Fibroblast of skin of left biceps (primary cell): ENCODE data around the gene DGKI.
A peak's percentile ranks its signal among the peaks of the same experiment; 100 is the strongest.

Experiments used
- DNase-seq, 2 experiments: peaks; one replicate each; pipeline ENCODE4 v3.0.0-alpha.2; 2013; ENCODE audit warnings: low read depth in 2 of 2

Gene DGKI

GRCh38 chr7:137593115-137593711, 253.6 kb downstream of the DGKI start:
- DNase-seq: no peak

- DNase-seq: peak; percentile 45 to 48
These were observed 254.4 kb downstream of the DGKI start for GRCh38 chr7:137592232-137592896.

DNA sequence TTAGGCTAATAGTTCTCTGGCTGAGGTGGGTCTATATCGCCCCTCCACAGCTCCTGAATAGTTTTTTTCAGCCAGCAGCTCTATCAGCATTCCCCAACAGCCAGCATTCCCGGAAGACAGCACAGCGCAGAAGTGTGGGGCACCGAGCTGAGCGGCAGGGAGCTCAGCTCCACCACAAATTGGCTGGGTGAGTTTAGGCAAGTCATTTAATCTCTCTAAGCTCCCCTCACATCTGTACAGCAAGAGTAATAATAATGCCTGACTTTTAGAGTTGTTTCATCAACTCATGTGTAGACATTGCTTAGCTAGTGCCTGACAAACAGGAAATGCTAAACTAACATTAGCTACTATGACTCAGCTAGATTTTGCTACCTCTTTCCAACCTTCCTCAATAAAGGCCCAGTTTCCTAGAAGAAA, 255.3 kb downstream of the DGKI start:
- DNase-seq: no peak

DNA sequence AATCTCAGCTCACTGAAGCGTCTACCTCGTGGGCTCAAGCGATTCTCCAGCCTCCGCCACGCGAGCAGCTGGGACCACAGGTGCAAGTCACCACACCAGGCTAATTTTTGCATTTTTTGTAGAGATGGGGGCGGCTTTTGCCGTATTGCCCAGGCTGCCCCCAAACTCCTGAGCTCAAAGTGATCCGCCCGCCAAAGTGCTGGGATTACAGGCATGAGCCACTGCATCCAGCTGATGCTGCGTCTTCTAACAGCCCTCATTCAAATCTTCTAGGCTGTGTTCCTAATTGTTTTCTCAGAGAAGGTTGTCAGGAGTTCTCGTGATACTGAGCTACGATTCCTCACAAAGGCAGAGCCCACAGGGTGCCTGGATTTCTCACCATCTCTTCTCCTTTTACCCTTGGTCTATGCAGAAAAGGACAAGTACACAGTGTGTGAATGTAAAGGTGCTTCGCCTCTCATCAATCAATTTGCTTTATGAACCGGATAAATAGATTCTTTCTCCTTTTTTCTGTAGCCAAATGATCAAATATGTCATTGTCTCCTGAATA, 255.9 kb downstream of the DGKI start:
- no peak for DNase-seq

DNA sequence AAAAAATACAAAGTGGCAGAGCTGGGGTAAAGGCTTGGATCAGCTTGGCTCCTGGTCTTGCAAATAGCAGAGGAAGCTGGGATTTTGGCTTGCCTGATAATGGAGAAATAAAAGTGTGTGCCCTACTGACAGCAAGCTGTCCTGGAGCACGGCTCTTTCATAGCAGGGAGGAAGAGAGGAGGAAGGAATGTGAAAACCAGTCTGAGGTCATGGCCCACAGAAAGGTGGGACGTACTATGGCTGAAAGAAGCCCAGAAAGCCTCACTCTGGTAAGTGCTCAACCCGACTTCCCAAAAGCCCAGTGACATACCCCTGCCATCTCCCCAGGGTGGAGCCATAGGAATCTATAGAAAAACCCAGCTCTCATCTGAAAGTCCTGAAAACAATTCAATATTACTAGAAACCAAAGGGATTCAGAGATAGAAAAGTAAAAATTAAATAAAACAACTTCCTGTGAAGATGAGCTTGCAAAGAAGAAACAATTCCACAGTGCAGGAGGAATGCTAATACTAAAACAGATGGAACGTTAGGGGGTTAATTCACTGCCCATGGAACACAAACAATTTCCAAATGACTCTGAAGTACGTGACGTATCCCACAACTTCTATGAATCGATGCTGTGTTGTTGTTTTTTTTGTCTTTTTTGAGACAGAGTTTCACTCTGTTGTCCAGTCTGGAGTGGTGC, 256.6 kb downstream of the DGKI start:
- DNase-seq: no peak

DNA sequence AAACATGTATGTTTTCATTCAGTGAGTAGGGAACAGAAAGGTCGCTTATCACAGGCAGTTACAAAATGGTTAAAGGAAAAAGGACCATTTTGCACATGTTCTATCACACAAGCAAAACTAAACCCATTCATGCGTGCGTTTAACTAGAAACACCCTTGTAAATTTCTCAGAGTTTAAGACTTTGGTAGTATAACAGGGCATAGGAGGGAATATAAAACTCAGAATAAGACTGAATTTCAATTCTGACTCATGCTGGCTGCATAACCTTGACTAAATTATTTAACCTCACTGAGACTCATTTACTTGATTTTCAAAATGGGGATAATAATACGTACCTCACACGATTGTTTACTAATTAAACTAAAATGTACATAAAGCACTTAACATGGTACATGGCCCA, 259.4 kb downstream of the DGKI start:
- DNase-seq: no peak

- DNase-seq: no peak
These were observed 261.2 kb downstream of the DGKI start for GRCh38 chr7:137585591-137585990.

GRCh38 chr7:137583172-137583571, 263.6 kb downstream of the DGKI start:
- DNase-seq: no peak

DNA sequence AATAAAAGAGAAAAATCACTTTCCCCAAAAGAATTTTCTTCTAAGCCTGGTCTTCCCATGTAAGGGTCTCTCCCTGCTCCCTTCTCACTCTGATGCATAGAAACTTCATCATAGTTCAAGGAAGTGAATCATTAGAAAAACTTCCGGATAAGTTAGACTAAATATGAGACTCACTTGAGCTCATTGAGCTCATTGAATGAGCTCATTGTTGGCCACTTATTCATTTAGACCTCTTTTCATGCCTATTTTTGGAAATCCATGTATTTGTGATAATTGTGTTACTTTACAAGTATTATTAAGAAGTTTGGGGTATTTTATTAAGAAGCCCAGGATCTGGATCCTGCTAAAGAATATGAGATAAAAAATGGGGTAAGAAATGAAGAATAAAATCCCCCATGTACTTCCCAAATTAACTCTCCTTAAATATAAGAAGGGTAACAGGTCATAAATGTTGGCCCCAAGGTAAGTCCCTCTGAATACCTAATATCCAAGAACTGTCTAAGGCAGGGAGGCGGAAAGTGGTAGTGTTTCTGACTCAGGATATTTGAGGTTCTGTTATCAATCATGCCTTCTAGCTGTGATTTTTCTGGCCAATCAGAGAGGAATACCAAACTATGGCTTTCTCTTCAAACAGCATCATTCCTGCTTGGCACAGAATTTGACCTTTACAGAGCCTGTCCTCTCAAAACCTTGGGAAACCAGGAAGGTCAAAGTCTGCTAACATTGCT, 266.7 kb downstream of the DGKI start:
- DNase-seq: peak; percentile 45 to 52

GRCh38 chr7:137578541-137578940, 268.2 kb downstream of the DGKI start:
- no peak for DNase-seq

GRCh38 chr7:137577184-137577583, 269.6 kb downstream of the DGKI start:
- DNase-seq: no peak

DNA sequence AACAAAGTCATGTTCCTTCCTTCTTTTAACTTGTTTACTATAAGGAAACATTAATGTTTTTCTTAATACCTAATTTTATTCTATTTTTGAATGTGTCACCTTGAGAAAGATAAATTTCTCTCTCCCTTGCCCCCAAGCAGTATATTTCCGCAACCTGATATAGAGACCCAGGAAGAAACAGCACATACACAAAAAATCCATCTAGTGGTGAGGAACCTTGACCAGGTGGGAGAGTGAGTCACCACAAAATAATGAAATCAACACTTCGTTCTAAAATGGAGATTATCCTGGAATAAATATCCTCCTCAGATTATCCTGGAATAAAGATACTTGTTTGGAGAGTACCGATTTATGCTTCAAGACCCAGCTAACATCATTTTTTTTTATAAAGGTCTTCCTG, 270.3 kb downstream of the DGKI start:
- no peak for DNase-seq

GRCh38 chr7:137574812-137575211, 272.0 kb downstream of the DGKI start:
- DNase-seq: no peak

GRCh38 chr7:137572056-137572784, 274.6 kb downstream of the DGKI start:
- DNase-seq: no peak

DNA sequence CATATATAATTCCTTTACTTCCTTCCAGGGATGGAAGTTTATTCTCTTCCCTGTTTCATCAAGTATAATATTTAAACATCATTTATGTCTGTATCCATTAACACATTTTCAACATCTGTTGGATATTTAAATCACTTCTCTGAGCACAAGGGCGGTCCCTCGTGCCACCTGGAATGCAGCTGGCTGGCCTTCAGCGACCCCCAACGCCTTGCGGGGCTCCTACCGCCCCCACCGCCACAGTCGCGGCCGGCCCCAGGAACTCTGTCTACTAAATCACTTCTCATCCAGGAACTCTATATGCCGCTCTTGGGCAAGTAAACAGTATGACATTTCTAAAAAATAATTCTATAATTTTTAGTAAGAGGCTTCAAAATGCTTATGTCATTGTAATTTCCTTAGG, 282.1 kb downstream of the DGKI start:
- no peak for DNase-seq

GRCh38 chr7:137563981-137564380, 282.8 kb downstream of the DGKI start:
- no peak for DNase-seq

DNA sequence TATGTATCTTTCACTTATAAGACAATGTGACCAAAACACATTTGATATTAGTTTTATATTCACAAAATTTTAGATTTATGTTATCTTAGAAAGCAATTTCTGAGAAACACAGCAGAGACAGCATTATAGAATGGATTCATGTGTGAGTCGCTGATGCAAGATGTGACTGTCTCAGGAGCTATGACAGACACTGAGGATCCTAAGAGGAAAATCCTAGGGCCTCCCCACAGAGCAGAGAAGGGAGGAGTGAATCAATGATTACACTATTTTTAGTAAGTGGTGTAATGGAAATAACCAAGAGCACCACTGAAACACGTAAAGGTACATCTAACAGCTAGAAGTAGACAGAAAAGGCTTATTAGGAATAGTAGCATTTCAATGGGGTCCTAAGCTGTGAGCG, 299.3 kb downstream of the DGKI start:
- no peak for DNase-seq

- no peak for DNase-seq
These were observed 300.1 kb downstream of the DGKI start for GRCh38 chr7:137546671-137547070.

DNA sequence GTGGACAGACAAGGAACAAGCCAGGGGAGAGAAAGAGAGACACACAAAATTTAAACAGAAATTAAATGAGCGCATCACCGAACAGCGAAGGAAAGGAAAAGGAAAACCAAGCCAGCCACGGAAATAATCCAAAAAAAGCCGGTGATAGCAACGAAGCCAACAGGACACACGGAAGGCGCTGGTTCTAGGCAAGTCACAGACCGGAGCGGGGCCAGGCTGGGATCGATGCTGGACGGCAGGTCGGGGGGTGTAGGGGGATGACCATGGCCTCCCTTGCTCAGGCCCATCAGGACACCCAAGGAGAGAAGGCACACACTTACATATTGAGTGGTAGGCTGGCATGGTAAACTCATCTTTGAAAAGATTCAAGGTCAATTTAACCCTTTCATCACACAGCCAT, 300.8 kb downstream of the DGKI start:
- DNase-seq: no peak

DNA sequence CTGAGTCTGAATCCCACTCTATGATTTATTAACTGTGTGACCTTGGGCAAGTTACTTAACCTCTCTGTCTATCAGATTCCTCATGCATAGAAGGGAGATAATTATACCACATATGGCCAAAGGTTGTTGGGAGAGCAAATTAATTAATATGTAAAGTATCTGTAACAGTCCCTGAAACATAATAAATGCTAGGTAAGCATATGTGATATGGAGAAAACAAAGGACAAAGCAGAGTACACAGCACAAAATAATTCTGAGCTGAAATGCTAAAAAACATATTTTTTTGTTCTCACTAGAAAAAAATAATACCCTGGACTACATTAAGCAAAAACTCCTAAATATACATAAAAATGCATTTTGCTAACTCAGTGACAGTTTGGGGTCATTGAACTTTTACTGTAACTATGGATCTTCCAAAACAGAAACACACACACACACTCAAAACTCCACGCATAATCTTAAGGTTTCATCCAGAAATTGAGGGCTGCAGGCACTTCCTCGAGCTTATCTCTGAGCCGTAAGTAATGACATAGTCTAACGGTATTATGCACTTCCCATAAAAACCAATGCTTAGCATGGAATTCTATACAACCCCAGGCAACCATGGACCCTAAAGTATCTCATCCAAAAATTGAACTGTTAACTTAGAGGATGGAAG, 301.6 kb downstream of the DGKI start:
- DNase-seq: no peak

DNA sequence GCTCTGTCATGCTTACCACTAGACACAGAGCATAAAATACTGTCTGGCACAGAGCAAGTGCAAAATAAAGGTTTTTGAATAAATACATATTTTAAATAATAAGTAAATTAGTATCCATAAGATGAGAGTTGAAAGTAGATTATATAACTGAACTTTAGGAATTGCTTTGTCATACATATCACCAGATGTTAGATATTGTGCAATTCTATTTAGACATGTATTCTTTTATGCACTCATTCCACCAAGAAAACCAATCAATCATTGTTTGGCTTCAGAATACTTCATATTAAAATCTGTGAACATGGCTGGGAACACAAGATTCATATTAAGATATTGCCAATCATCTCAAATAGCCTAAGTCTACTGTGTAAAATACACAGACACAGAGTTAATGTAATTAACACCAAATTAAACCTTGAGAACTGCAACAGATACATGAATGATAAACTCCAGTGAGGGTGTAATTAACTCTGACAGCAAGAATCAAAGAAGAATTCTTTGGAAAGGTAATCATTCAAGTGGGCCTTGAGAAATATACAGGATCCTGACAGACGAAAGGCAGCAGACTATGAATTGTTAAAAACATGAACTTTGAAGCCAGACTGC, 302.2 kb downstream of the DGKI start:
- DNase-seq: no peak
